ENCODE results near the gene CHSY3.

The CHSY3 gene

DNA sequence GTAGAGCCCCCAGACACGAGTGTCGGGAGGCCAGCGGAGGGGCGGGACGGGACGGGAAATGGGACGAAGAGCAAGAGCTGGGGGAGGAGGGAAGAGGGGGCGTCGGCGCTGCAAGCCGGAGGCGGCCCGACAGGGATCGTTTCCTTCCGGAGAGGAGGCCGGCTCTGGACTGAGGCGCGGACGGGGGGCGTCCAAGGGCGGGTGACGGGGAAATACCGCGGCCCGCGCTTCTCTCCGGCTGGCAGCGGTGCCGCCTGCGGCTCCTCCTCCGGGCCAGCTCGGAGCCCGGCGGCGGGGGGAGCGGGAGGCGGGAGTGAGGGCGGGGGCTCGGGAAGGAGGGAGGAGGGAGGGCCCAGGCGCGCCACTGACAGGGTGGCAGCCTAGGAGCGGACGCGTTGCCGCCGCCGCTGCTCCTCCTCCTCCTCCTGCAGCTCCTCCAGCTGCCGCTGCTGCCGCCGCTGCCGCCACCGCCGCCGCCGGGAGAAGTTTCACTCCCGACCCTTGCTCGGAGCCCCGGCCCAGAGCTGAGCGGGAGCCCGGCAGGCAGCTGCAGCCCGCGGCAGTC, at the start of gene CHSY3:
TSS of gene CHSY3 (plus strand) at position 364 of the 565 bp plus-strand sequence.
- DNase-seq (ENCODE audit: low read depth in 2 of 3, low spot score in 1 of 3) = peak in 1 of 3 donors; percentile 42

DNA sequence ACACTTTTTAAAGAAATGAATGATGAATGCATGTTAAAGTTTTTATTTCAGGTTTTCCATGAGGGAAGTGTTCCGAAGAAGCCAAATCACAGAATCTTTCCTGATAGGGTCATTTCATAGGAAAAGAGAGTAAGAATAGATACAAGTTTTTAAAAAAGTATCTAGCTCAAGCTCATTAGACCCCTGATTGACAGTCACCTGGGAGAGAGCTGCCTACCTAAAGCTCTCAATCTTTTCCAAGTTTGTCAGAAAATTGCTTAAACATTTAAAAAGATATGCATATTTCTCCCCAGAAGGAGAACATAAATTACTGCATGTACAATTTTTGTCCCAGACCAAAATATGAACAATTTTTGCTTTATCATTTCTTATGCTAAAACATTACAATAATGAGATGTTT, 47.9 kb upstream of the CHSY3 start:
- no peak for DNase-seq (ENCODE audit: low read depth in 2 of 3, low spot score in 1 of 3)

DNA sequence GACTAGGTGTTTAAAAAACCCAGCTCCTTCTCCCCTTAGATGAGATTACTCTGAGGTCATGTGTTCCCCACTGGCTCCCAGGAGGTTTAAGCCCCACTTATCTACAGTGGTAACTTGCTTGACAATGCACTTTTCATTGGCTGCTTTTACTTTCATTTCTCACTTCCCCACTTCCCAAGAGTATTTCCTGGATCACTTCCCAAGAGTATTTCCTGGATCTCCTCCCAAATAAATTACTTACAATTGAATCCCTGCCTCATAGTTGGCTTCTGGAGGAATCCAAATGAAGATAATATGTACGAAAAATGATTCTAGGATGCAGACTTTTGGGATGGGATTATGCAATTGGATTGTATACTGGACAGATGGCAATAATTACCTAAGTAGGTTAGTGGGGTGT, 47.1 kb upstream of the CHSY3 start:
- DNase-seq (ENCODE audit: low read depth in 2 of 3, low spot score in 1 of 3) = no peak

DNA sequence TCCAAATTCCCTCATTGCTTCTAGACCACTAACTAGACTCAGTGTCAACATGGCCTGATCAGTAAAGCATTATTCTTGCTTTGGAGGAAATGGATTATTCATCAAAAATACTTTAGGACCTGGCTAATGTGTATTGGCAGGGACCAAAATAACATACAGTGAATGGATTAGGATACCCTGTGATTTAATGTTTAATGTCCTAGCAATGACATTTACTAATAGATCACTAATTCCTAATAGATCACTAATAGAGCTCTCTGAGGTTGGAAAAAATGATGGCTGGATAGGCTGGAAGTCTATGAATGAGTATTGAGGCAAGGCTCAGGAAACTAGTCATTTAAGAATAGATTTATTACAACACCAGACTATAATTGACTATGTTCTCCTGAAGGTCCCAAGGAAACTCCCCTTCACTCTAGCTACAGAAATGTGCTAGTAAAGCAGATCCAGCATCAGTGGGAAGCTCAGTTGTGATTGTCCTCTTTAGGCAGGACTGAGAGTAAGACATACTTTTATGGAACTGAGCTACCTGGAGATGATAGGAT, 46.1 kb upstream of the CHSY3 start:
- no peak for DNase-seq (ENCODE audit: low read depth in 2 of 3, low spot score in 1 of 3)

DNA sequence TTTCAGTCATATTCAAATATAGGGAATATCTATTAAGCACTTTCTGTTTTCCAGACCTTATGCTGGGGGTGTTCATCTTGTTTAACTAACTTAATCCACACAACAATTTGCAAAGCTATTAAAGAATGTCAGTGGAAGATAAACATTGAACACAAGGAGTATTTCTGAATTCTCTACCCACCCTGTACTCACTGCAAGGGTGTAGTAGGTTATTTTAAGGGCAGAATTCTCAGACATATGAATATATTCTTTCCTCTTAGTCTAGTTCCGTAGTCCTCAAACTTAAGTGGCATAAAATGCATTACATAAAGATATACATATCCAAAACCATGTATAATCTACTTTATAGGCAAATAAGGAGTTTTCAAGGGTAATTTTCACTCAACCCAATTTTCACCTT, 19.9 kb upstream of the CHSY3 start:
- no peak for DNase-seq (ENCODE audit: low read depth in 2 of 3, low spot score in 1 of 3)

DNA sequence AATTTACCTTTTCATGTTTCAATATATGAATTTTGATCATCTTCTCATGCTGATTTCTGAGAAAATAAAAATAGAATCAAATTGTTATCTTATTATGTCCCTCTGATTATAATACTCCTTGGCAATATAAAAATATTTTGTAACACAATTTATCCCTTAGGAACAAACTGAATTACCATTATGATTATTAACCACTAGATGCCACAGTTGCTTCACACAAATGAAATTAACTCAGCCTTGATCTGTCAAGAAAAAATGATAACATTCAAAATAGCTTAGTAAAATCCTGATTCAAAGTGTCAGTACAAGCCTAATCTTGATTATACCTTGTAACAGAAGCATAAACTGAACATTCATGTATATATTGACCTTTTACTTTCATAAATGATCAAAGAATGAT, 4.8 kb upstream of the CHSY3 start:
- no peak for DNase-seq (ENCODE audit: low read depth in 2 of 3, low spot score in 1 of 3)

DNA sequence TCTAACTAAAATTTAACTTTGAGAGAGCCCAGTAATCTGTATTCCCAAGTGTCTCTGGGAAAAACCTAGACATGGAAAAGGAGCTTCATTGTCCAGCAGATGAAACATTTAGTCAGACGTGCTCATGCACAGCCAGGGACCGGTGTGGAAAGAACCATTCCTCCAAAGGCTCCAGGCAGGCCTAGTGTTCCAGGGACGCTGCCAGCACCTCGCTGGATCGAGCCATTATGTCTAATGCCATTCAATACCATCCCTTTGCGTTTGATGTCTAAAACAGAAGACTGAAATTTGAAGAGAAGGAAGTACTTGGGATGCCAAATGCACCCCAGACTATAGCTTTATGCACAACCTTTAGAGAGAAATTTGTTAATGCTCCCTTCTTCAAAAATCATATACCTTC, 1.4 kb upstream of the CHSY3 start:
- no peak for DNase-seq (ENCODE audit: low read depth in 2 of 3, low spot score in 1 of 3)

DNA sequence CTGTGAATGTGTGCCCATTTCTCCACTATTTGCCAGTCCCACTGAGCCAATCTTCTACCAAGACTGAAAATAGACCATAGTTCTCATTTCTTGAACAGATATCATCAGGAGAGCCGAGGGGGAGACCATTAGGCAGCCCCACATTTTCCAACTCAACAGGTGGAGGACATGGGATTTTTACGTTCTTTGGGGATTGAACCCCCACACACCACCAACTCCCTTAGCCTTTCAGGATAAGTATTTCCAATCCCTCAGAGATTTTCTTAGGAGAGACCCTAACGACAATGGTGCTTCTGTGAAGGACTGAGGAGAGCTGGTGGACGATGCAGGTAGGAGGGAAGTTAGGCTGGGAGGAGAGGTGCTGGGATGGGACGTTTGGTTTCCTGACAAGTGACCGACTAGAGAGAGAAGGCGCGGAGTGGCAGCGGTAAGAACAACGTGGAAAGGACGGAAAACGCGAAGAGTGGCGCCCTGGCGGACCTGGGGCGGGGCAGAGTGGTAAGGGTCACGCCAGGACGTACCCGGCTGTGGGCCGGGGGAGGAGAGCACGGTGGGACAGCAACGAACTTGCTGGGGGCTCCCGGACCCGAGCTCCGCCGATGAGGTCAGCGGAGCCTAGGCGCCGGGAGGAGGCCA, 681 bp upstream of the CHSY3 start:
- DNase-seq (ENCODE audit: low read depth in 2 of 3, low spot score in 1 of 3) = no peak

DNA sequence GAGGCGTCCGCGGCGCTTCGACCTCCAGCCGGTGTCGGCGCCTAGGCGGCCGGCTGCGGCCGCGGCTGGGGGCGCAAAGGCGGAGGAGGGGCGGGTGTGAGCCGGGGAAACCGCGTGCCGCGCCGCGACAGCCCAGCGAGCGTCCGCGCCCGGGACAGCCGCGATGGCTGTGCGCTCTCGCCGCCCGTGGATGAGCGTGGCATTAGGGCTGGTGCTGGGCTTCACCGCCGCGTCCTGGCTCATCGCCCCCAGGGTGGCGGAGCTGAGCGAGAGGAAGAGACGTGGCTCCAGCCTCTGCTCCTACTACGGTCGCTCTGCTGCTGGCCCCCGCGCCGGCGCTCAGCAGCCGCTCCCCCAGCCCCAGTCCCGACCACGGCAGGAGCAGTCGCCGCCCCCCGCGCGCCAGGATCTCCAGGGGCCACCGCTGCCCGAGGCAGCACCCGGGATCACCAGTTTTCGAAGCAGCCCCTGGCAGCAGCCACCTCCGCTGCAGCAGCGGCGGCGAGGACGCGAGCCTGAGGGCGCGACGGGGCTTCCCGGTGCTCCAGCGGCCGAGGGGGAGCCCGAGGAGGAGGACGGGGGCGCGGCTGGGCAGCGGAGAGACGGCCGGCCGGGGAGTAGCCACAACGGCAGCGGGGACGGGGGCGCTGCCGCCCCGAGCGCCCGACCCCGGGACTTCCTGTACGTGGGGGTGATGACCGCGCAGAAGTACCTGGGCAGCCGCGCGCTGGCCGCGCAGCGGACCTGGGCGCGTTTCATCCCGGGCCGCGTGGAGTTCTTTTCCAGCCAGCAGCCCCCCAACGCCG, 605 bp downstream of the CHSY3 start:
- no peak for DNase-seq (ENCODE audit: low read depth in 2 of 3, low spot score in 1 of 3)

DNA sequence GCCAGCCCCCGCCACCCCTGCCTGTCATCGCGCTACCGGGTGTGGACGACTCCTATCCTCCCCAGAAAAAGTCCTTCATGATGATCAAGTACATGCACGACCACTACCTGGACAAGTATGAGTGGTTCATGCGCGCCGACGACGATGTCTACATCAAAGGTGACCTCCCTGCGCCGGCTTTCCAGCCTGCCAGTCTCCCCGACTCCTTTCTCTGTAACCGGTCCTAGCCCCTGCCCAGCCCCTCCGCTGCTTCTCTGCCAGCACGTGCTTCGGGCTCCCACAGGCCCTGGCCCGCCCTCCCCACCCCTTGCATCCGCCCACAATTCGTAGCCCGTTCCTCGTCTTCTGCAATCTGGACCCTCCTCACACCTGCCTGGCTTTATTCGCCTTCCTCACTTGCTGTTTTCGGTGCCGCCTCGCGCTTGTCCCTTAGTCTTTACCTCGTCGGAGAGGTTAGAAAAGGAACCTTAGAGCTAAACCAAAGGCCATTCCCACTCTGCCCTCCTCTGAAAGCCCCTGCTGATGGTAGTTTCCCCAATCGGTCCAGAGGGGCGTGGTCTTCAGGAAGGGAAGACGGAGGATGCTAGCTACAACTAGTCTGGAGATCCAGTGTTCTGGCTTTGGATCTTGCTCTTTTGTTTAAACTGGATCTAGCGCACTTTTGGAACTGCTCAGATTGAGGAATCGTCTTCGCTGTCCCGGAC, 1.4 kb downstream of the CHSY3 start:
- DNase-seq (ENCODE audit: low read depth in 2 of 3, low spot score in 1 of 3) = no peak

DNA sequence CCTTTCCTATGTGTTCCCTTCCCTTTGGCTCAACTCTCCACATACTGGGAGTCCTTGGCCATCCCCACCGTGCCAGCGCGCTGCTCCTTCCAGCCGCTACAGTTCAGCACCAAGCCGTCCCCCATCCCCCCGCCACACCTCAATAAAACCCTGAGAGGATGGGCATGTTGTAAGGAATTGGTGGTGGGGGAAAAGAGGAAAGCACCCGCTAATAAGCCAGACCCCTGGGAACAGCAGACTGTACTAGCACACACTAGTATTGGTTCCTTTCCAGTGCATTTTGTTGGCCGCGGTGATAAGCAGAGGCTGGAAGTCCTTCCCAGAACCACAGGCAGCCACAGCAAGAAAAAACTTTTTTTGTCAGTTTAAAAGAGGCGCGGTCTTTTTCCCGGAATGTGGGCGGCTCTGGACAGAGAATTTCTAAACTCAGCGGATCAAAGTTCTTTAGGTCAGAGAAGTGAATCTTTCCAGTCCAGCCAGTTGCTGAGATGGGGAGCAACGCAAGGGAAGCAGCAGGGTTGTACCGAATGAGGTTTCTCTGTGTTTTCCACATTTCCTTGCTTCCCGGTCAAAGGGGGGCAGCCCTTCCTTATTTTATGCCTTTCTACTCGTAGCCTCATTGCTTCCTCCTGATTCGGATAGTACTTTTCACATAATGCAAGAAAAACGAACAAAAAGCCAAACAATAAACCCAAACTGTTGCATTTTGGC, 2.1 kb downstream of the CHSY3 start:
- no peak for DNase-seq (ENCODE audit: low read depth in 2 of 3, low spot score in 1 of 3)

DNA sequence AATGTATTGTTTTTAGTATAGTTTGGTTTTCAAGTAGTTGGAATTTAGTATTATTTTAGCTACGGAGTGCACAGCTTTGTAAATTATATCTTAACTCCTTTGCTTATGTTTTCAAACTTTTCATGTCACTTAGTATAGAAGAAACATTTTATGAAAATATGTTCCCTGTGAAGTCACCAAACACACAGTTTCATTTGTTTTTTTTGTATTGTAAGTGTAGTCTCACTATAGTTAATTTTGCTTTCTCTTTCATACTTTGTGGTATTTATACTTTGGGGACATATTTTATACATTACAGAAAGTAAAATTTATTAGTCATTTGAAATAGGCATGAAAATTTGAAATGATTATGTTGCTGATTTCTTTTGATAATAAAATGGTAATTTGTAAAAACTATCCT, 5.0 kb downstream of the CHSY3 start:
- no peak for DNase-seq (ENCODE audit: low read depth in 2 of 3, low spot score in 1 of 3)

DNA sequence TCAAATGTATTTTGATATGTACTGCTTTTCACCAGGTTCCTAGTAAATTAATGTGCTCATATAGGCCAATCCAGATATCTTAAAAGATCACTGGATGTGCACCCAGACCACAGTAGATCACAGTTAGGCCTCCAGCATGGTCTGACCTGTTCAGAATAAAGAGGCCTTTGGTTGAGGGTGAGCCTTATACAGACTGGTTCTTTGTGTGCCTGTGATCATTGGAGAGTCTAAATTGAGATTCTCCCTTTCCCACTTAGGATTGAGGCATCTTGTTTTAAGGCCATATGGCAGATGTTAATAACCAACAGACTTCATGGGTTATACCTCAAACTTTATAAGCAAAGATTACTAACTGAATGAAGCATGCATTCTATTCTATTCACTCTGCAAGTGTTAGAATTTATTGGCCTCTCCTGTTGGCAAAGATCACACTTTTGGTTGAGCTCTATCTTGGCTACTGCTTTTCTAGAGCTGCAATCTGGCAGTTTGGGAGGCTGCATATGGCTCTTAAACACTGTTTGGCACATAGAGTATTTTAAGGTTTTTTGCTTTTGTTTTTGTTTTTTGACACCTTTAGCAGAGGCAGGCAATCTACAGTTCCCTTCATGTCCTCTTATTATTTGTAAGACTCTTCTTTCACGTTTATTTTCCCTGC, 8.5 kb downstream of the CHSY3 start:
- DNase-seq (ENCODE audit: low read depth in 2 of 3, low spot score in 1 of 3) = no peak

DNA sequence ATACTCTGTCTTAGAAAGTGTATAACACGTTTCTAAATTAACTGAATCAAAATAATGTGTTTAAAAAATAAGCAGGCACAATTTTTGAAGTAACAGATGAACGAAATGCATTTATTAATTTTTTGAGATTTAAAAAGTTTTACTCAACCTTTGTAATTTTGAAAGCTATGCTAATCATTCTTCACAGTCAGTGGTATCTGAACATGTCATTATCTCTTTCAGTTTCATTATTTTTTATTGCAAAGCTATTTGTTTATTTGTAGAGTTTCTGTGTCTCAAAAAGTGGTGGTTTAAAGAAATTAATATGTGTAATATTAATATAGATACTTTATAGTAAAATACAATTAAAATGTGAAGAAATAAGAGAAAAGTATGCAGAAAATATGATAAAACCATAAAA, 11.2 kb downstream of the CHSY3 start:
- DNase-seq (ENCODE audit: low read depth in 2 of 3, low spot score in 1 of 3) = no peak

DNA sequence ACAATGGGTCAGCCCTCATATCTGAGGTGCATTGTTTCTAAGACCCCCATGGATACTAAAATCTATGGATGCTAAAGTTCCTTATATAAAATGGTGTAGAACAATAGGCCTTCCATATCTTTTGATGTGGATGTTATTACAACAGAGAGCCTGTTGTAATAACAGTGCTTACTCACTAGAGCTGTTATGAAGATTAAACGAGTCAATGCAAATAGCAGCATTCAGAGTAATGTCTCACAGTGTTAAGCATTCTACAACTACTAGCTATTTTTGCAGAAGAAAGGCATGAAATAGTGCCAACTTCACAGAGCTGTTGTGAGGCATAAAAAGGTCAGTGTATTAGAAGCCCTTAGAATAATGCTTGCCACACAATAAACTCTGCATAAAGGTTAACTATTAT, 13.0 kb downstream of the CHSY3 start:
- no peak for DNase-seq (ENCODE audit: low read depth in 2 of 3, low spot score in 1 of 3)

DNA sequence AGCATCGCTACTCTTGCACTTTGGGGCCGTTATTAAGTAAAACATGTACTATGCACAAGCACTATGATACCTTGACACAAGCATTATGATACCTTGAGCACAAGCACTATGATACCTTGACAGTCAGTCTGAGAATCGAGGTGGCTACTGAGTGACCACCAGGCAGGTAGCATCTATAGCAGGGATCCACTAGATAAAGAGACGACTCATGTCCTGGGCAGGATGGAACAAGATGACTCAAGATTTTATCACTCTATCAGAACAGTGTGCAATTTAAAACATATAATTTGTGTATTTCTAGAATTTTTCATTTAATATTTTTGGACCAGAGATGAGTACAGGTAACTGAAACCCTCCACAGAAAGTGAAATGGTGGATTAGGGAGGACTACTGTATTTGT, 16.9 kb downstream of the CHSY3 start:
- DNase-seq (ENCODE audit: low read depth in 2 of 3, low spot score in 1 of 3) = no peak

DNA sequence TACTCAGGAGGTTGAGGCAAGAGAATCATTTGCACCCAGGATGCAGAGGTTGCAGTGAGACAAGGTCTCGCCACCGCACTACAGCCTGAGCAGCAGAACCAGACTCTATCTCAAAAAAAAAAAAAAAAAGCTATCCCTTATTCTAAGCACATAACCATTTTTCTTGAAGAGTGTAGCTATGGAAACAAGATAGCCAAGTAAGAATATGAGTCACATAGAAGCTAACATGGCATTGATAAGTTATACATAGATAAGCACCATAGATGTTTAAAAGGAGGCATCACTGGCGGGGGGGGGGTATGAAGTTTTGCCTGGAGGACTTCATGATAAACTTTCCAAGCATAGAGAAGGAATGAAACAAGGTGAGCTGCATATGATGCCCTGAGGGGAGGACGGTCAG, 26.0 kb downstream of the CHSY3 start:
- DNase-seq (ENCODE audit: low read depth in 2 of 3, low spot score in 1 of 3) = no peak

DNA sequence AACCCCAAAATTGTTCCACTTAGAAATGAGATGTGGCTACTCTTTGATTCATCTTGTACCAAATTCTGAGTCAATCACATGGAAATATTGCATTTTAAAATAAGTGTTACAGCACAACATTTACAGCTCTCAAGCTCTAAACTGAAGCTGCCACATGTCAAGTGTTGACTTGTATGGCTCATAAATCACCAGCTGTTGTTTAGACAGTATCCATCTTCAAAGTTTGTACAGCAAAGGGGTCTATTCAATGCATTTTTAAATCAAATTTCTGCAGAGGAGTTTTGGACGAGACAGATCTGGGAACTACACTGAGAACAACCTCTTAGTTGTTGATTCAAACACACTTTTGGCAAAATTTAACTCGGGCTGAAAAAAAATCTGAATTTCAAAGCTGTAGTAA, 31.4 kb downstream of the CHSY3 start:
- DNase-seq (ENCODE audit: low read depth in 2 of 3, low spot score in 1 of 3) = no peak

DNA sequence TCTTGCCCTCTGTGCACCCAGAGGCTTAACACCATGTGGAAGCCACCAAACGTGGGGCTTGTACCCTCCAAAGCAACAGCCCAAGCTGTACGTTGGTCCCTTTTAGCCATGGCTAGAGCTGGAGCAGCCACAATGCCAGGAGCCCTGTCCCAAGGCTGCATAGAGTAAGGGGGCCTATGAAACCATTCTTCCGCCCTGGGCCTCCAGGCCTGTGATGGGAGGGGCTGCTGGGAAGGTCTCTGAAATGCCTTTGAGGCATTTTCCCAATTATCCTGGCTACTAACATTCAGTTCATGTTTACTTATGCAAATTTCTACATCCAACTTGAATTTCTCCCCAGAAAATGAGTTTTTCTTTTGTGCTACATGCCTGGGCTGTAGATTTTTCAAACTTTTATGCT, 33.8 kb downstream of the CHSY3 start:
- no peak for DNase-seq (ENCODE audit: low read depth in 2 of 3, low spot score in 1 of 3)

DNA sequence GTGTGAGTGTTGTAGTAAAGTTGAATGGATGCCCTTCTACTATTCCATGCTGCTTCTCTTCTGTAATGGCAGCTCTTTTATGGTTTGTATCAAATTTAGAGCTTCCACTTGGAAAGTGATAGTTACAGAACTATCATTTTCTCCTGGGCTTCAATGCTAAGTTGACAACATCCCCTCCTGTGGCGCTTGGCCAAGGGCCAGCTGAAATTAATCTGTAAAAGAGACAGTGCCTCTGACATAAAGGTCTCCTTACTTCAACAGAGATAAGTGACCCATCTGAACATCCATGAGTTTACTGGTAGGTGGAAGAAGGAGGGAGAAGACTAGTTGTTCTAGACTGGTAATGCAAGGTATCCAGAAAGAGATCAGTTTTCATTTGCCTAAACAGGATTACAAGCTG, 39.7 kb downstream of the CHSY3 start:
- DNase-seq (ENCODE audit: low read depth in 2 of 3, low spot score in 1 of 3) = no peak

DNA sequence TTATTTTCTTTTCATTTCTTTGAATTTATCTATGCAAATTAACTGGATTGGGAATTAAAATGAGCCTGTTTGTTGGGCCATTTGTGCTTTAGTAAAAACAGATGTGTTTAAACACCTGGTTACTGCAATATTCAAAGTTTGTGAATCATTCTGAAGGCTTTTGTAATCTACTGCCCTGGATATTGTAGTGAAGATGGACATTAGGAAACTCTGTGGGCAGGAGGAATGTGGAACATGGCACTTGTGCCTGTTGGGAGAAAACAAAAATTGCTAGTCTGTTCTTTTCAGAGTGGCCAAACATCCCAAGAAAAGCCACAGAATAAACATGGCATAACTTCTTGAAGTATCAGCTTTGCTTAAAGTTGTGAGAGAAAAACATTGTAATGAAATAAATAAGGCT, 40.8 kb downstream of the CHSY3 start:
- DNase-seq (ENCODE audit: low read depth in 2 of 3, low spot score in 1 of 3) = no peak

Data from stimulated activated CD4-positive, alpha-beta T cell treated with anti-CD3 and anti-CD28 coated beads, Interleukin-12 subunit alpha, Interleukin-12 subunit beta, amount 100 ng/mL, for 48 hours (primary cell).